Ishikawa (cell line): ENCODE measurements around the gene BIRC3.

Experiments used
- CEBPB ChIP-seq: IDR thresholded peaks from 2 replicates; pipeline ENCODE4 v1.6.1; 2012
- EP300 ChIP-seq: IDR thresholded peaks from 2 replicates; pipeline ENCODE4 v1.6.1; 2012; ENCODE audit warnings: borderline replicate concordance
- FOXM1 ChIP-seq: IDR thresholded peaks from 2 replicates; pipeline ENCODE4 v1.6.1; 2012; ENCODE audit warnings: low read depth, borderline replicate concordance
- REST ChIP-seq: IDR thresholded peaks from 2 replicates; pipeline ENCODE4 v1.6.1; 2012; ENCODE audit warnings: low read depth, mild to moderate bottlenecking
- USF1 ChIP-seq: IDR thresholded peaks from 2 replicates; pipeline ENCODE4 v1.6.1; 2012
- YY1 ChIP-seq: IDR thresholded peaks from 2 replicates; pipeline ENCODE4 v1.6.1; 2012; ENCODE audit warnings: low read depth

- TF ChIP-seq CEBPB = no peak
- TF ChIP-seq EP300 = no peak
- no peak for TF ChIP-seq FOXM1
- no peak for TF ChIP-seq YY1
- TF ChIP-seq REST = no peak
- TF ChIP-seq USF1 = no peak
Observed at GRCh38 chr11:102317099-102317767, at the start of gene BIRC3.
